HepG2 (cell line): ENCODE data around the gene NPW. TPM values are rescaled to one million over a fixed set of nuclear protein-coding genes. Genes with fewer than 3 reads are reported as not detected.

Experiments
- ATF7-NPFF ChIP-seq: sonication (generic); formaldehyde crosslinking; IDR thresholded peaks from 2 replicates; pipeline ENCODE4 v1.8.1; 2023; ENCODE audit warnings: mild to moderate bottlenecking, low read depth, missing genetic modification reagents, moderate library complexity
- BRD4 ChIP-seq: sonication (generic); formaldehyde crosslinking; IDR thresholded peaks from 2 replicates; pipeline ENCODE4 v1.4.0; 2020; ENCODE audit warnings: missing genetic modification reagents
- CC2D1A ChIP-seq: sonication (generic); formaldehyde crosslinking; IDR thresholded peaks from 2 replicates; pipeline ENCODE4 v1.8.1; 2023; ENCODE audit warnings: mild to moderate bottlenecking, missing genetic modification reagents
- EEA1 ChIP-seq: sonication (generic); formaldehyde crosslinking; IDR thresholded peaks from 2 replicates; pipeline ENCODE4 v1.5.1; 2020; ENCODE audit warnings: mild to moderate bottlenecking, missing genetic modification reagents, borderline replicate concordance
- FOXA1 ChIP-seq, 2 experiments: fragments of 450-650 bp in 1 of 2; sonication (generic) in 1 of 2; formaldehyde crosslinking in 1 of 2; IDR thresholded peaks; 2 replicates each; pipeline versions ENCODE4 v1.4.0 to v1.6.1; 2016 to 2020; ENCODE audit warnings: missing genetic modification reagents in 1 of 2
- HNRNPLL ChIP-seq: fragments of 200-400 bp; formaldehyde crosslinking; IDR thresholded peaks from 2 replicates; pipeline ENCODE4 v1.6.1; 2017; ENCODE audit warnings: mild to moderate bottlenecking, low read depth, low read length; ENCODE audit not compliant: poor library complexity, severe bottlenecking
- KAT7 ChIP-seq: IDR thresholded peaks from 2 replicates; pipeline ENCODE4 v1.6.1; 2018; ENCODE audit warnings: borderline replicate concordance, missing compliant biosample characterization
- KDM5A ChIP-seq: fragments of 200-600 bp; sonication (generic); IDR thresholded peaks from 2 replicates; pipeline ENCODE4 v1.7.0; 2018; ENCODE audit warnings: antibody characterized with exemption, mild to moderate bottlenecking, low read length, borderline replicate concordance
- KMT2A ChIP-seq: sonication (generic); formaldehyde crosslinking; IDR thresholded peaks from 2 replicates; pipeline ENCODE4 v1.4.0; 2020; ENCODE audit warnings: missing genetic modification reagents
- LCORL ChIP-seq, 2 experiments: fragments of 450-650 bp in 1 of 2; sonication (generic) in 1 of 2; formaldehyde crosslinking in 1 of 2; IDR thresholded peaks; 2 replicates each; pipeline versions ENCODE4 v1.5.0 to v1.6.1; 2017 to 2020; ENCODE audit warnings: antibody characterized with exemption in 1 of 2, missing genetic modification reagents in 1 of 2
- MTA1 ChIP-seq: sonication (generic); formaldehyde crosslinking; IDR thresholded peaks from 2 replicates; pipeline ENCODE4 v1.4.0; 2020; ENCODE audit warnings: missing genetic modification reagents, mild to moderate bottlenecking, borderline replicate concordance
- TCF7L2 ChIP-seq: IDR thresholded peaks from 2 replicates; pipeline ENCODE4 v1.6.1; 2011; ENCODE audit warnings: mild to moderate bottlenecking, low read depth, low read length, moderate library complexity
- ZEB1 ChIP-seq: IDR thresholded peaks from 2 replicates; pipeline ENCODE4 v1.6.1; 2012; ENCODE audit warnings: mild to moderate bottlenecking, low read depth, inconsistent platforms; ENCODE audit not compliant: insufficient replicate concordance
- polyA plus RNA-seq, 8 experiments: library from polyadenylated mRNA; depleted of rRNA in 3 of 8; stranded (reverse) in 7 of 8; unstranded in 1 of 8; fragments of >200 nt; fragmentation: Illumina TruSeq in 4 of 8; extraction: Trizol in 4 of 8; gene quantifications; 2 replicates each; pipeline versions ENCODE4 v1.2.1 to v1.2.3, GENCODE V29; 2011 to 2016; ENCODE audit warnings: low read depth in 4 of 8, missing spikeins in 1 of 8, mixed read lengths in 1 of 8; ENCODE audit not compliant: insufficient read depth in 1 of 8
- total RNA-seq, 5 experiments: library from RNA; depleted of rRNA; stranded (reverse); fragments of >200 nt; fragmentation: Illumina TruSeq; extraction: Trizol; gene quantifications; 2 replicates each; pipeline ENCODE4 v1.2.3, GENCODE V29; 2016; ENCODE audit warnings: low read depth in 1 of 5
- TF ChIP-seq, protein P1 (sequence below): sonication (generic); formaldehyde crosslinking; IDR thresholded peaks from 2 replicates; pipeline ENCODE4 v1.4.0; 2020; ENCODE audit warnings: missing genetic modification reagents, borderline replicate concordance
- TF ChIP-seq, protein P2 (sequence below): sonication (generic); formaldehyde crosslinking; IDR thresholded peaks from 2 replicates; pipeline ENCODE4 v1.5.0; 2020; ENCODE audit warnings: mild to moderate bottlenecking, missing genetic modification reagents, borderline replicate concordance
- TF ChIP-seq, protein P3 (sequence below): sonication (generic); formaldehyde crosslinking; IDR thresholded peaks from 2 replicates; pipeline ENCODE4 v1.4.0; 2020; ENCODE audit warnings: missing genetic modification reagents; ENCODE audit errors: not compliant biosample characterization
- TF ChIP-seq, protein P4 (sequence below), 2 experiments: sonication (generic) in 1 of 2; formaldehyde crosslinking in 1 of 2; IDR thresholded peaks; 2 replicates each; pipeline versions ENCODE4 v1.4.0 to v1.6.1; 2018 to 2020; ENCODE audit warnings: missing genetic modification reagents in 2 of 2, borderline replicate concordance in 1 of 2, low read depth in 1 of 2, mild to moderate bottlenecking in 1 of 2, missing biosample characterization in 1 of 2
- TF ChIP-seq, protein P5 (sequence below): sonication (generic); formaldehyde crosslinking; IDR thresholded peaks from 2 replicates; pipeline ENCODE4 v1.4.0; 2020; ENCODE audit warnings: mild to moderate bottlenecking, missing genetic modification reagents

The NPW gene
- total and polyA plus RNA-seq, 2 of the 13 experiments (the other 11 are each of a cell fraction or from before 2014, with no cell fraction given) = 0.24 to 0.97 TPM

DNA sequence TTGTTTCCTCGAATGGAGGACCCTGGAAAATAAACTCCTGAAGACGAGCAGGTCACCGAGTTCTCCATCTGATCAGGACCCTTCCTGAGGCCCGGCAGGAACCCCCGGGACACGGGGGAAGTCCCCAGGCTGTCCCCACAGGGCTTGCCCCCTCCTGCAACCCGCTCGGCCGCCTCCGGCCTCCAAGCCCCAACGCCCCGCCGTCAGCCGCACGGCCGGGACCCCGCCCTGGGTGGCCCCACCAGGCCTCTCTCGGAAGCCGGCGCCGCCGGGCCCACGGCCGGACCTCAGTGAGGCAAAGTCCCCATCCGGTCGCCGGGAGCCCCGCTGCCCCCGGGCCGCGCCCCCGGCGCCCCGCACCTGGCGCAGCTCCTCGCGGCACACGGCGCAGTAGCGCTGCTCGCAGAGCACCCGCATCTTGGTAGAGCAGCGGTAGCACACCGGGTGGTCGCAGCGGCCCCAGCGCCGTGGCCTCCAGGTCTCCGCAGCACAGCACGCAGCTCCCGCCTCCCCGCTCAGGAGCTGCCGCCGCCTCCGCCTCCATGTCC is 10.3 kb upstream of the NPW start (continued):
- TF ChIP-seq, protein P1, sequence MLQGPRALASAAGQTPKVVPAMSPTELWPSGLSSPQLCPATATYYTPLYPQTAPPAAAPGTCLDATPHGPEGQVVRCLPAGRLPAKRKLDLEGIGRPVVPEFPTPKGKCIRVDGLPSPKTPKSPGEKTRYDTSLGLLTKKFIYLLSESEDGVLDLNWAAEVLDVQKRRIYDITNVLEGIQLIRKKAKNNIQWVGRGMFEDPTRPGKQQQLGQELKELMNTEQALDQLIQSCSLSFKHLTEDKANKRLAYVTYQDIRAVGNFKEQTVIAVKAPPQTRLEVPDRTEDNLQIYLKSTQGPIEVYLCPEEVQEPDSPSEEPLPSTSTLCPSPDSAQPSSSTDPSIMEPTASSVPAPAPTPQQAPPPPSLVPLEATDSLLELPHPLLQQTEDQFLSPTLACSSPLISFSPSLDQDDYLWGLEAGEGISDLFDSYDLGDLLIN = no peak
- TF ChIP-seq, protein P2, sequence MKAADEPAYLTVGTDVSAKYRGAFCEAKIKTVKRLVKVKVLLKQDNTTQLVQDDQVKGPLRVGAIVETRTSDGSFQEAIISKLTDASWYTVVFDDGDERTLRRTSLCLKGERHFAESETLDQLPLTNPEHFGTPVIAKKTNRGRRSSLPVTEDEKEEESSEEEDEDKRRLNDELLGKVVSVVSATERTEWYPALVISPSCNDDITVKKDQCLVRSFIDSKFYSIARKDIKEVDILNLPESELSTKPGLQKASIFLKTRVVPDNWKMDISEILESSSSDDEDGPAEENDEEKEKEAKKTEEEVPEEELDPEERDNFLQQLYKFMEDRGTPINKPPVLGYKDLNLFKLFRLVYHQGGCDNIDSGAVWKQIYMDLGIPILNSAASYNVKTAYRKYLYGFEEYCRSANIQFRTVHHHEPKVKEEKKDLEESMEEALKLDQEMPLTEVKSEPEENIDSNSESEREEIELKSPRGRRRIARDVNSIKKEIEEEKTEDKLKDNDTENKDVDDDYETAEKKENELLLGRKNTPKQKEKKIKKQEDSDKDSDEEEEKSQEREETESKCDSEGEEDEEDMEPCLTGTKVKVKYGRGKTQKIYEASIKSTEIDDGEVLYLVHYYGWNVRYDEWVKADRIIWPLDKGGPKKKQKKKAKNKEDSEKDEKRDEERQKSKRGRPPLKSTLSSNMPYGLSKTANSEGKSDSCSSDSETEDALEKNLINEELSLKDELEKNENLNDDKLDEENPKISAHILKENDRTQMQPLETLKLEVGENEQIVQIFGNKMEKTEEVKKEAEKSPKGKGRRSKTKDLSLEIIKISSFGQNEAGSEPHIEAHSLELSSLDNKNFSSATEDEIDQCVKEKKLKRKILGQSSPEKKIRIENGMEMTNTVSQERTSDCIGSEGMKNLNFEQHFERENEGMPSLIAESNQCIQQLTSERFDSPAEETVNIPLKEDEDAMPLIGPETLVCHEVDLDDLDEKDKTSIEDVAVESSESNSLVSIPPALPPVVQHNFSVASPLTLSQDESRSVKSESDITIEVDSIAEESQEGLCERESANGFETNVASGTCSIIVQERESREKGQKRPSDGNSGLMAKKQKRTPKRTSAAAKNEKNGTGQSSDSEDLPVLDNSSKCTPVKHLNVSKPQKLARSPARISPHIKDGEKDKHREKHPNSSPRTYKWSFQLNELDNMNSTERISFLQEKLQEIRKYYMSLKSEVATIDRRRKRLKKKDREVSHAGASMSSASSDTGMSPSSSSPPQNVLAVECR (CRISPR knock-in tag) = peak; percentile 16
- no peak for TF ChIP-seq MTA1 (CRISPR knock-in tag)
- TF ChIP-seq CC2D1A (CRISPR knock-in tag) = no peak
- TF ChIP-seq KDM5A = 0 out of 2 replicates have a peak, but pooled peaks have one; percentile 13
- 0 out of 2 replicates have a peak, but pooled peaks have one; percentile 15 for TF ChIP-seq ATF7-NPFF (CRISPR knock-in tag)
- TF ChIP-seq, protein P3, sequence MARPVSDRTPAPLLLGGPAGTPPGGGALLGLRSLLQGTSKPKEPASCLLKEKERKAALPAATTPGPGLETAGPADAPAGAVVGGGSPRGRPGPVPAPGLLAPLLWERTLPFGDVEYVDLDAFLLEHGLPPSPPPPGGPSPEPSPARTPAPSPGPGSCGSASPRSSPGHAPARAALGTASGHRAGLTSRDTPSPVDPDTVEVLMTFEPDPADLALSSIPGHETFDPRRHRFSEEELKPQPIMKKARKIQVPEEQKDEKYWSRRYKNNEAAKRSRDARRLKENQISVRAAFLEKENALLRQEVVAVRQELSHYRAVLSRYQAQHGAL (CRISPR knock-in tag) = no peak
- TF ChIP-seq TCF7L2 = no peak
- TF ChIP-seq FOXA1 (IDR thresholded peaks at IDR 0.05) = no peak
- TF ChIP-seq FOXA1 (CRISPR knock-in tag; IDR thresholded peaks at IDR 0.05) = no peak
- no peak for TF ChIP-seq EEA1 (CRISPR knock-in tag)
- 0 out of 2 replicates have a peak, but pooled peaks have one; percentile 29 for TF ChIP-seq BRD4 (CRISPR knock-in tag)
- TF ChIP-seq LCORL (IDR thresholded peaks at IDR 0.05) = no peak
- TF ChIP-seq LCORL (CRISPR knock-in tag; IDR thresholded peaks at IDR 0.05) = 0 out of 2 replicates have a peak, but pooled peaks have one; percentile 9
- peak; percentile 74 for TF ChIP-seq HNRNPLL
- TF ChIP-seq, protein P4, sequence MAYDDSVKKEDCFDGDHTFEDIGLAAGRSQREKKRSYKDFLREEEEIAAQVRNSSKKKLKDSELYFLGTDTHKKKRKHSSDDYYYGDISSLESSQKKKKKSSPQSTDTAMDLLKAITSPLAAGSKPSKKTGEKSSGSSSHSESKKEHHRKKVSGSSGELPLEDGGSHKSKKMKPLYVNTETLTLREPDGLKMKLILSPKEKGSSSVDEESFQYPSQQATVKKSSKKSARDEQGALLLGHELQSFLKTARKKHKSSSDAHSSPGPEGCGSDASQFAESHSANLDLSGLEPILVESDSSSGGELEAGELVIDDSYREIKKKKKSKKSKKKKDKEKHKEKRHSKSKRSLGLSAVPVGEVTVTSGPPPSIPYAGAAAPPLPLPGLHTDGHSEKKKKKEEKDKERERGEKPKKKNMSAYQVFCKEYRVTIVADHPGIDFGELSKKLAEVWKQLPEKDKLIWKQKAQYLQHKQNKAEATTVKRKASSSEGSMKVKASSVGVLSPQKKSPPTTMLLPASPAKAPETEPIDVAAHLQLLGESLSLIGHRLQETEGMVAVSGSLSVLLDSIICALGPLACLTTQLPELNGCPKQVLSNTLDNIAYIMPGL (CRISPR knock-in tag; IDR thresholded peaks at IDR 0.05; ENCODE audit: borderline replicate concordance in 1 of 2, low read depth in 1 of 2) = no peak
- no peak for TF ChIP-seq ZEB1
- TF ChIP-seq, protein P5, sequence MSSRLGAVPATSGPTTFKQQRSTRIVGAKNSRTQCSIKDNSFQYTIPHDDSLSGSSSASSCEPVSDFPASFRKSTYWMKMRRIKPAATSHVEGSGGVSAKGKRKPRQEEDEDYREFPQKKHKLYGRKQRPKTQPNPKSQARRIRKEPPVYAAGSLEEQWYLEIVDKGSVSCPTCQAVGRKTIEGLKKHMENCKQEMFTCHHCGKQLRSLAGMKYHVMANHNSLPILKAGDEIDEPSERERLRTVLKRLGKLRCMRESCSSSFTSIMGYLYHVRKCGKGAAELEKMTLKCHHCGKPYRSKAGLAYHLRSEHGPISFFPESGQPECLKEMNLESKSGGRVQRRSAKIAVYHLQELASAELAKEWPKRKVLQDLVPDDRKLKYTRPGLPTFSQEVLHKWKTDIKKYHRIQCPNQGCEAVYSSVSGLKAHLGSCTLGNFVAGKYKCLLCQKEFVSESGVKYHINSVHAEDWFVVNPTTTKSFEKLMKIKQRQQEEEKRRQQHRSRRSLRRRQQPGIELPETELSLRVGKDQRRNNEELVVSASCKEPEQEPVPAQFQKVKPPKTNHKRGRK = no peak
- peak; percentile 9; the same call in 1 of the 2 replicates for TF ChIP-seq KMT2A
- no peak; the same call in 1 of the 2 replicates for TF ChIP-seq KAT7 (CRISPR knock-in tag)
